ENCODE data around the gene PCBP3.
"Not testable (repeated sequence)": the region's sequence is repeated elsewhere in the genome, so short reads cannot be mapped to it uniquely, and the experiment has no call there.

GRCh38 chr21:45621435-45622331, 21.8 kb upstream of the PCBP3 start:
- TF ChIP-seq CTCF, POLR2A (IDR thresholded peaks at IDR 0.05): not testable (repeated sequence)

All from right lobe of liver (tissue), 4 donors.